ENCODE data around the gene STX2.

The STX2 gene

DNA sequence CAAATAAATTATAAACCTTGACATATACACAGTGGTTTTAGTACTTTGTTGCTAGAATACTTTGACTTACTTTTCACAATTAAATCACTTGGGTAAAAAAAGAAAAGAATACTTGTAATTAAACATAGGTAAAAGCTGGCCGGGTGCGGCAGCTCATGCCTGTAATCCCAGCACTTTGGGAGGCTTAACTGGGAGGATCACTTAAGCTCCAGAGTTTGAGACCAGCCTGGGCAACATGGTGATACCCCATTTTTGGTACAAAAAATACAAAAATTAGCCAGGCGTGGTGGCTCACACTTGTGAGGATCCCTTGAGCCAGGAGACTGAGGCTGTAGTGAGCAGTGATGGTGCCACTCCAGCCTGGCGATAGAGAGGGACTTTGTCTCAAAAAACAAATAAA is 7.8 kb downstream of the STX2 start:
- no peak for DNase-seq (ENCODE audit: low read depth in 2 of 2)

- no peak for DNase-seq (ENCODE audit: low read depth in 2 of 2)
Measured at GRCh38 chr12:130830246-130830551, 8.9 kb downstream of the STX2 start.

DNA sequence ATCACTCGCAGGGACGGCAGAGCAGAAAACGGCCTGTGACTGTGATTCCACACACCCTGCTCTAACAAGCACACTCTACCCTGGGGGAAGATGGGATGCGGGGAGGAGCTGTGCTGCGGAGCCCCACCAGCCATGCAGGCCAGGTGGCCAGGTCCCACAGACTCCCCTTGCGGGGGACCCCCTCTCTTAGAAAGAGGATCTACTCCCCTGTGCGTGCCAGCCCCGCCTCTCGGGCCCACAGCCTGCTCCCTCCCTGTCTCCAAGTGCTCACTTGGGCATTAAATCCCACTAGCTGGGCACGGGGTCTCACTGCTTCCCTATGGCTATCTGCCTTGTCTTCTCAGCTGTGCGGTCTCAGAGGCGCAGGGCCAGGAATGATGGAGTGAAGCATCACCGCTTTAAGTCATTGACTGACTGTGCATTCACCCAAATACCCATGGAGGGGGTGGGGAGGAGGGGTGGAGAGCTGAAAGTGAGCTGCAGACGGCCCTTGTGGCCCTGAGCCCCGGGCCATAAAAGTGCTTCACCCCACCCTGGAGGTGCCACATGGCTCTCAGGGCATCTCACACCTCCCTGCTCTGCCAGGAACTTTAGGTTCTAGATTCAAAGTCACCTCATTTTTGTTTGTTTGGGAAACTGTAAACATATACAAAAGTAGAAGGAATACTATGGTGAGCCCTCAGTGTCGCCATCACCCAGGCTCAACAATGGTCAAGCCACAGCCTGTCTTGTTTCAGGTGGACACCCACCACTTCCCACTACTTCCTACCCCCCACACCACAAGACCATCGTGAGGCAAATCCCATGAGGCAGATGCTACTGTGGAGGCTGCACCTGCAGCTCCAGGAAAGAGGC is 9.4 kb downstream of the STX2 start:
- DNase-seq (ENCODE audit: low read depth in 2 of 2): no peak

DNA sequence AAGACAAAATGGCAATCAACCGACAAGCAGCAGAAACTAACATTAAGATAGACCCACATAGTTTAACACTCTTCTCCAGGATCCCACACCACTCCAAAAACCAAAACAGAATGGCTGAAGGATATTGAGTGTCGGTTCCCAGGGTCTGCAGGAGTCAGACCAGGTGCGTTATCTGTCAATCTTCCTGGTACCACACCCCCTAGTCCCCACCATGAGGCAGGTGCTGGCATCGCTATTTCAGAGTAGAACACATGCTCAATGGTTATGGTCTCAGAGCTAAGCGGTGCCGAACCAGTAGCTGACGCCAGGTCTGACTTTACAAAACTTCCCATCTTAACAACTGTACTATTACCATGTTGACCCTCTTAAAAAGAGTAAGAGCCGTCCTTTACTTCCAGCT is 10.2 kb downstream of the STX2 start:
- no peak for DNase-seq (ENCODE audit: low read depth in 2 of 2)

GRCh38 chr12:130827432-130827831 is 11.6 kb downstream of the STX2 start:
- no peak for DNase-seq (ENCODE audit: low read depth in 2 of 2)

- DNase-seq (ENCODE audit: low read depth in 2 of 2): peak; percentile 32 to 36
Measured at GRCh38 chr12:130826151-130826801, 12.8 kb downstream of the STX2 start.

- DNase-seq (ENCODE audit: low read depth in 2 of 2): no peak
Measured at GRCh38 chr12:130825771-130826150, 13.3 kb downstream of the STX2 start.

GRCh38 chr12:130819681-130820080 is 19.4 kb downstream of the STX2 start:
- DNase-seq (ENCODE audit: low read depth in 2 of 2): no peak

DNA sequence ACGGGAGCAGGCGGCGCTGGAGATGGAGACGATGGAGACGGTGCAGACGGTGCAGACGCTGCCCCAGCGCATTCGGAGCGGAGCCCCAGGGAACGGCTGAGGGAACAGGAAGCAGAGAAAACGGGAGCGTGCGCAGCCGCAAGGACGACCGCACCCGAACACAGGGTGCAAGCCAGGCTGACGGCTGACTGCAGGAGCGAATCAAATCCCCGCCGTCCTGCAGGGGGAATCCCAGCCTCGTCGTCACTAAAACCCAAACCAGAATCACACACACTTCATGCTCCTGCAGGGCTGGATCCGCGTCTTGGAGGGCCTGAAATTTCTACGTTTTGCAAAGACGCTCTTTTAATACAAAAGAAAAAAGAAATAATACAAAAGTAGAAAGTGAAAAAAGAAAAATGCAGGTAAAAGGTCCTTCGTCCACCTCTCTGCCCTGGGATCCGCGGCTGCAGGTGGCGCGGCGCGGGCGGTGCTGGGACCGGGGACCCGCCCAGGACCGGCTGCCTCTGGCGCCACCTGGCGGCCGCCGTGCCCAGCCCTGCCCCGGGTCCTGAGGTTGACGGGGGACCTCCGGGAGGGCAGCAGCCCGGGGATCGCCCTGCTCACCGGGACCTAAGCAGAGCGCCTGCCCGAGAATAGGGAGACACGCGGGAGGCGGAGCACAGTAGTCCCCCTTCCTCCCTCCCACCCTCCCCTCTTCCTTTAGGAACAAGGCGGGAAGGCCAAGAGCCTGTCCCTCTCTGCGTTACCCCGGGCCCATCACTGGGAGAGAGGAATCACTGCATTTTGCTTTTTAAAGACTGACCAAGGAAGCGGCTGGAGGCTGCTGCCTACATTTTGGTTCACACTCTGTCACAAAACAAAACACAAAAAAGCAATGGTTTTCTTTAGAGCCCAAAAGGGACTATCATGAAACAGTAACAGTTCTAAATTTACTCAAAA is 20.1 kb downstream of the STX2 start:
- DNase-seq (ENCODE audit: low read depth in 2 of 2): no peak

GRCh38 chr12:130818272-130818634 is 20.8 kb downstream of the STX2 start:
- DNase-seq (ENCODE audit: low read depth in 2 of 2): no peak

DNA sequence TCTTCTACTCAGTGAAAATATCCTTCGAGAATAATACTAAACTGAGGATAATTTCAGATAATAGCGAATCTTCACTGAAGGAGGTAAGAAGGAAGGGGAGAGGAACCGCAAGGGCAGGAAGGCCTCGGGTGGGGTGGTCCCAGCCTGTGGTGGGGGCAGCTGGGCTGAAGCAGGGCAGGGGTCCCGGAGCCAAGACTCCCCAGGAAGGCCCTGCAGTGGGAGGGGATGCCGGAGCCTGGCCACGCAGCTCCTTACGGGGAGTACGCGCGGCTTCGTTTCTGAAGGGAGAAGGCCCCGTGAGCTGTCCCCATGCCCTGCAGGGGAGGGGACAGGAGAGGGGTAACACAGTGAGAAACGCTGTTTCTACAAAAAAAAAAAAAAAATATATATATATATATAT is 21.2 kb downstream of the STX2 start:
- no peak for DNase-seq (ENCODE audit: low read depth in 2 of 2)

DNA sequence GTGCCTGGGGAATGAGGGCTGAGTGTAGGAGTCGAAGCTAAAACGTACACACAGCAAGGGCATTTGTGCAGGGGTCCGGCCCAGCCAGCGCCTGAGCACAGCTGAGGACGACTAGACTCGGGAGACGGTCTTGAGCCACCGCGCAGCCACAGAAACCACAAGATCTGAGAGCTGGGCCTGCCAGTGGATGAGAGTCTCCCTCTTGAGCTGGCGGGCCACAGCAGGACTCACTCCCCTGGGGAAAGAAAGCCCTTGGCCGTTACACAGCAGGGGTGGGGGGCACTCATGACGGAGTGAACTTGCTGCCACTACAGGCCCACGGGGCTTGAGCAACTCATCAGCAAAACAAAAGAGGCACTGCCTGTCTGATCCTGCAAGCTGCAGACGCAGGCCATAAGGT is 23.0 kb downstream of the STX2 start:
- no peak for DNase-seq (ENCODE audit: low read depth in 2 of 2)

- DNase-seq (ENCODE audit: low read depth in 2 of 2): no peak
Measured at GRCh38 chr12:130815028-130815741, 23.9 kb downstream of the STX2 start.

DNA sequence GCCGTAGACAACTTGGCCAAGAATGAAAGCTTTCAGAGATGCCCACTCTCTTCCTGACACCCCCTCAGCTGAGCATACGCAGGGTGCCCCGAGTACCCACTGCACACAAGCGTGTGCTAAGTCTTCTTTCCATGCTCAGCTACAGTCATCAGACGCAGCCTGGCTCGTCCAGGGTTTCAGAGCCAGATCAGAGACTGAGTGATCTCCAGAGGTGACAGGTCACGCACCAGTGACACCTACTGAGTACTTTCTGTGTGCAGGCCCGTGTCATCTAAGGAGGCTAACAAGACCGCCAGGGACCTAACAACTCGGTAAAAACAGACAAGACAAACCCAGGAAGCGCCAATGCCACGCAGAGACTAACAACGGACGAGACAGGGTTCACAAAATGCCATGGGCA is 25.1 kb downstream of the STX2 start:
- DNase-seq (ENCODE audit: low read depth in 2 of 2): no peak

DNA sequence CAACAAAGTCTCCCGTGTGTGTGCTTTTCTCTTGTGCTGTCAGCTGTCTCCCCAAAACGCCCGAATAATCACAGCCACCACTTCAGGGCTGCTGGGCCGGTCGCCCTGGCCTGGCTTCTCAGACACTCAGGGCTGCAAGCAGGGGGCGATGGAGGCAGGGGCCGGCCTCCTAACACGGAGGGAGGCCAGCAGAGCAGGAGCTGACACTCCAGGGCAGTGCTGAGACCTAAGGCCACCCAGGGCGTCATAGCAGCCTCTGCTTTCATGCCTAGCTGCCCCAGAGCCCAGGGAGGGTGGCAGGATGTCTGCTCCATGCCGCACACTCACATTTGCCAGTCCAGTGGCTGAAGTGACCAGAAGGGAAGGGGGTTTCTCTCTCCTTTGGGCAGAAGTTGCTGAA is 25.6 kb downstream of the STX2 start:
- DNase-seq (ENCODE audit: low read depth in 2 of 2): no peak

DNA sequence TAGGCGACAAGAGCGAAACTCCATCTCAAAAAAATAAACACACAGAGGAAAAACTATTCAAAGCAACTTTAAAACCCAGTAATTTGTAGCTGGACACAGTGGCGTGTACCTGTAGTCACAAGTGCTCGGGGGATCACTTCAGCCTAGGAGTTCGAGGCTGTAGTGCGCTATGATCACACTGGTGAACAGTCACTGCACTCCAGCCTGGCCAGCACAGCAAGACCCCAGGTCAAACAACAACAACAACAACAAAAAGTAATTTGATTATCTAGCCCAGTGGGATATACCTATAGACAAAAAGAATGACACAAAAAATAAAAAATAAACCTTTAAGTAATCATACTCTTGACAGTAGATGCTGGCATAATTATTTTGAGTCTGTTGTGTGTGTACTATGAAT is 29.3 kb downstream of the STX2 start:
- DNase-seq (ENCODE audit: low read depth in 2 of 2): no peak

- DNase-seq (ENCODE audit: low read depth in 2 of 2): no peak
Measured at GRCh38 chr12:130807309-130807708, 31.7 kb downstream of the STX2 start.

DNA sequence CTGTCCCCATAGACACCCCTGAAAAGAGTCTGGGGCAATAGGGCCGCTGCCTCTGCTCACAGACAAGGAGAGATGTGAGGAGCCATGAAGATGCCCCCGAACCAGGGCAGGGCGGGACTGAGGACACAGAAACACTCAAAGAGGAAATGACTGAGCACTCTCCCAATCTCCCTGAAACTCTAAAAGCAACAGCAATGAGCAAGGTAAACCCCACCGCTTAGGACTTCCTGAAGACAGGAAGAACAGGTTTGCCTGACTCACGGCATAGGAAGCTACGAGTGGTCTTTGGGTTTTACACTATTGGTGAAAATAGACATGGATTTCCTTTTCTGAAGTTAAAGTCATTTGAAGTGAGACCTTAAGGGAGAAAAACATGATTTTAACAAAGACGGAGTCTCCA is 32.5 kb downstream of the STX2 start:
- no peak for DNase-seq (ENCODE audit: low read depth in 2 of 2)

- DNase-seq (ENCODE audit: low read depth in 2 of 2): no peak
Measured at GRCh38 chr12:130805635-130806034, 33.4 kb downstream of the STX2 start.

- no peak for DNase-seq (ENCODE audit: low read depth in 2 of 2)
Measured at GRCh38 chr12:130804216-130804615, 34.8 kb downstream of the STX2 start.

DNA sequence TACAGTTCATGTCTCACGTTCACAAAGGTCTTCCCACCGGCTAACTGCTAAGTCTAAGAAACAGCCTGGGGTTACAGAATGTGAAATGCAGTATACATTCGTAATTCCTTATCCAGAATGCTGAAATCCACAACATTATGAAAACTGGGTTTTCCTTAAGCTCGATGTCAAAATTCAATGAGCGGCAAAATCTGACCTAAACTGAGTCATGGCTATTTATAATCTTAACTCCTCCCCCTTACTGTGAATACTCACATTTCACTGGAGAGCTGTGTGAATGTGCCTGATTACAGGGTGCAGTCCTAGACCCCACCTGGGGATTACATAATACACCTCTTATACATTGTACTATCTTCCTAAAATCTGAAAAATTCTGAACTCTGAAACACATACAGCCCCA is 35.3 kb downstream of the STX2 start:
- no peak for DNase-seq (ENCODE audit: low read depth in 2 of 2)

DNA sequence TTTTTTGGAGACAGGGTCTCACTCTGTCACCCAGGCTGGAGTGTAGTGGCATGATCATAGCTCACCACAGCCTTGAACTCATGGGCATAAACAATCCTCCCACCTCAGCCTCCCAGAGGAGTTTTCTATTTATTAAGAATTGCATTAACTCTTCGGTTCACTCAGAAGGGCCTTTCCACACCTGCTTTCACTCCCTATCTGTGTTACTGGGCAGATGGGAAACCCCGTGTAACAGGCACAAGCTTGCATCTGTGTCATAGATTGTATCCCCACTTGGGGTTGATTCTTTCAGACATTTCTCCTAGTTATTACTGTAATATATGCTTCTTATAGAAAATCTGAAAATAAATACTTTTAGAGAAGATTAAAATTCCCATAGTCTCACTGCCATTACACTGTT is 38.7 kb downstream of the STX2 start:
- no peak for DNase-seq (ENCODE audit: low read depth in 2 of 2)
